ENCODE results near the gene SLC25A45. TPM values are rescaled to one million over a fixed set of nuclear protein-coding genes. Genes with fewer than 3 reads are reported as not detected.

Gene SLC25A45
- total RNA-seq, 1 experiment from 2014 or later = 8.5 TPM

GRCh38 chr11:65356394-65356972 is 26.0 kb downstream of the SLC25A45 start:
- DNase-seq = no peak
- no peaks in the 10 kb centered on the region for H3K9me3 Mint-ChIP-seq (ENCODE audit: unreplicated experiment)
- peaks cover 46% of the 10 kb centered on the region for H3K36me3 Mint-ChIP-seq (ENCODE audit: insufficient read depth, unreplicated experiment)
- TF ChIP-seq, protein P1, sequence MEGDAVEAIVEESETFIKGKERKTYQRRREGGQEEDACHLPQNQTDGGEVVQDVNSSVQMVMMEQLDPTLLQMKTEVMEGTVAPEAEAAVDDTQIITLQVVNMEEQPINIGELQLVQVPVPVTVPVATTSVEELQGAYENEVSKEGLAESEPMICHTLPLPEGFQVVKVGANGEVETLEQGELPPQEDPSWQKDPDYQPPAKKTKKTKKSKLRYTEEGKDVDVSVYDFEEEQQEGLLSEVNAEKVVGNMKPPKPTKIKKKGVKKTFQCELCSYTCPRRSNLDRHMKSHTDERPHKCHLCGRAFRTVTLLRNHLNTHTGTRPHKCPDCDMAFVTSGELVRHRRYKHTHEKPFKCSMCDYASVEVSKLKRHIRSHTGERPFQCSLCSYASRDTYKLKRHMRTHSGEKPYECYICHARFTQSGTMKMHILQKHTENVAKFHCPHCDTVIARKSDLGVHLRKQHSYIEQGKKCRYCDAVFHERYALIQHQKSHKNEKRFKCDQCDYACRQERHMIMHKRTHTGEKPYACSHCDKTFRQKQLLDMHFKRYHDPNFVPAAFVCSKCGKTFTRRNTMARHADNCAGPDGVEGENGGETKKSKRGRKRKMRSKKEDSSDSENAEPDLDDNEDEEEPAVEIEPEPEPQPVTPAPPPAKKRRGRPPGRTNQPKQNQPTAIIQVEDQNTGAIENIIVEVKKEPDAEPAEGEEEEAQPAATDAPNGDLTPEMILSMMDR (IDR thresholded peaks at IDR 0.05; ENCODE audit: insufficient read depth in 1 of 2, low read depth in 1 of 2, low read length in 1 of 2, severe bottlenecking in 1 of 2, unreplicated experiment in 1 of 2) = no peak
- Histone ChIP-seq H3K4me1 (peaks cover 28% of the 10 kb centered on the region), H3K4me3 (ENCODE audit: low read depth, low read length) (no peak overlapping the region), H3K36me3 (ENCODE audit: control insufficient read depth, insufficient read depth, low read length) (peaks cover 1% of the 10 kb centered on the region), H3K27me3 (replicated peaks; ENCODE audit: control insufficient read depth, insufficient read depth, low read length) (no peaks in the 10 kb centered on the region), H3K9me3 (no peaks in the 10 kb centered on the region)
- no TSS peak for BruUV-seq (replicated peaks)
- H3K4me3 Mint-ChIP-seq (ENCODE audit: unreplicated experiment) = peak overlapping the region; percentile 94
- intact Hi-C loops (cut with micrococcal nuclease; ENCODE audit: unreplicated experiment) = no loop called here
- H3K27me3 Mint-ChIP-seq (ENCODE audit: insufficient read depth, unreplicated experiment) = no peaks in the 10 kb centered on the region
- ChIA-PET POLR2A (no interaction called here), CTCF (interaction anchor here (0.5 to 1.5 kb wide), 3 partner anchors 15 to 62 kb away, joined by 4 to 7 read pairs (median 7); partner anchors contain the start of gene DPF2)
- peaks cover 44% of the 10 kb centered on the region for H3K4me1 Mint-ChIP-seq (ENCODE audit: low read depth, unreplicated experiment)
- H3K27ac Mint-ChIP-seq (ENCODE audit: unreplicated experiment) = no peak overlapping the region

GRCh38 chr11:65355776-65356393 is 26.6 kb downstream of the SLC25A45 start:
- TF ChIP-seq, protein P1 (IDR thresholded peaks at IDR 0.05; ENCODE audit: insufficient read depth in 1 of 2, low read depth in 1 of 2, low read length in 1 of 2, severe bottlenecking in 1 of 2, unreplicated experiment in 1 of 2) = no peak
- peak overlapping the region; percentile 70 for H3K27ac Mint-ChIP-seq (ENCODE audit: unreplicated experiment)
- BruUV-seq (replicated peaks) = no TSS peak
- no peaks in the 10 kb centered on the region for H3K27me3 ChIP-seq (replicated peaks; ENCODE audit: control insufficient read depth, insufficient read depth, low read length)
- CTCF ChIA-PET = interaction anchor here (0.5 to 1.5 kb wide), 2 partner anchors 15 to 63 kb away, joined by 7 read pairs; no protein-coding TSS in a partner anchor
- no peak for DNase-seq
- H3K36me3 Mint-ChIP-seq (ENCODE audit: insufficient read depth, unreplicated experiment) = peaks cover 46% of the 10 kb centered on the region
- H3K27me3 Mint-ChIP-seq (ENCODE audit: insufficient read depth, unreplicated experiment) = no peaks in the 10 kb centered on the region
- H3K9me3 Mint-ChIP-seq (ENCODE audit: unreplicated experiment) = no peaks in the 10 kb centered on the region
- H3K4me1 ChIP-seq = peaks cover 28% of the 10 kb centered on the region
- H3K4me3 Mint-ChIP-seq (ENCODE audit: unreplicated experiment) = peak overlapping the region; percentile 94
- peak overlapping the region; percentile 62 for H3K4me3 ChIP-seq (ENCODE audit: low read depth, low read length)
- no peaks in the 10 kb centered on the region for H3K9me3 ChIP-seq
- H3K4me1 Mint-ChIP-seq (ENCODE audit: low read depth, unreplicated experiment) = peaks cover 44% of the 10 kb centered on the region
- H3K36me3 ChIP-seq (ENCODE audit: control insufficient read depth, insufficient read depth, low read length) = peaks cover 1% of the 10 kb centered on the region
- POLR2A ChIA-PET = interaction anchor here (0.6 to 0.8 kb wide), 2 partner anchors 60 to 123 kb away, joined by 3 read pairs; no protein-coding TSS in a partner anchor
- intact Hi-C loops (cut with micrococcal nuclease; ENCODE audit: unreplicated experiment) = no loop called here

DNA sequence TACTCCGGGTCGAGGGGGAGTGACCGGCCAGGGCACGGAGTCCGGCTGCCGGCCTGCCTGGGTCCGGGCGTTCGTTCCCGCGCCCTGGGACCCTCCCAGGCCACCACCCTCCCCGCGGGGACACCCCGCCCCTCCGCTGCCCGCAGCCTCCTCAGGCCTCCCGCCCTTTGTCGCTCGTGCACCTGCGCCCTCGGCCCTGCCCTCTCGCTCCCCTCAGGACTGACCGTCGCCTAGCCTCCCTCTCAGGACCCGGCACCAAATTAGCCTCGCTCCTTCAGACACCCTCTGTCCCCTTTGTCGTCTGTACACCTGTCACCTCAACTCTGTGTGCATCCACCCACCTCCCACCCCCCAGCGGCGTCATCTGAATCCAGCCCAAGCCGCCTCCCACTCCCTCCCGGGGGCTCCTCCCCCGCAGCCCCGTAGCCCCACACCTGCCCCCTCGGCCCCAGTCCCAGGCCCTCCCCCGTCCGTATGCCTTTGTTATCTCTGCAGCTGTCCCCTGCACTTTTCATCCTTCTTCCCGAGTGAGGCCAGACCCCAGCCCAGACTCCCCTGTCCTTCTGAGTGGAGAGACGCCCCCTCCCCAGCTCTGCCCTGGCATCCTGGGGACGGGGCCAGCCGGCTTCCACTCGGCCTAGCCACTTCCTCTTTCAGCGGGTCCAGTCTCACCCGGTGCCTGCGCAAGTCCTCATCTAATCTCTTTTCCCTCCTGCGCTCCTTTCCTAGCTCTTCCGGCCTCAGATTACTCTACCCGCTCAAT is 27.3 kb downstream of the SLC25A45 start:
- TF ChIP-seq, protein P1 (IDR thresholded peaks at IDR 0.05; ENCODE audit: insufficient read depth in 1 of 2, low read depth in 1 of 2, low read length in 1 of 2, severe bottlenecking in 1 of 2, unreplicated experiment in 1 of 2) = no peak
- Mint-ChIP-seq H3K4me1 (ENCODE audit: low read depth, unreplicated experiment) (peaks cover 44% of the 10 kb centered on the region), H3K9me3 (ENCODE audit: unreplicated experiment) (no peaks in the 10 kb centered on the region), H3K27me3 (ENCODE audit: insufficient read depth, unreplicated experiment) (no peaks in the 10 kb centered on the region), H3K36me3 (ENCODE audit: insufficient read depth, unreplicated experiment) (peaks cover 48% of the 10 kb centered on the region), H3K4me3 (ENCODE audit: unreplicated experiment) (peak overlapping the region; percentile 94), H3K27ac (ENCODE audit: unreplicated experiment) (peak overlapping the region; percentile 70)
- intact Hi-C loops (cut with micrococcal nuclease; ENCODE audit: unreplicated experiment) = no loop called here
- BruUV-seq (replicated peaks) = no TSS peak
- Histone ChIP-seq H3K36me3 (ENCODE audit: control insufficient read depth, insufficient read depth, low read length) (peaks cover 1% of the 10 kb centered on the region), H3K27me3 (replicated peaks; ENCODE audit: control insufficient read depth, insufficient read depth, low read length) (no peaks in the 10 kb centered on the region), H3K4me1 (peaks cover 28% of the 10 kb centered on the region), H3K4me3 (ENCODE audit: low read depth, low read length) (peak overlapping the region; percentile 62), H3K9me3 (no peaks in the 10 kb centered on the region)
- ChIA-PET POLR2A (interaction anchor here (0.5 to 0.8 kb wide), 3 partner anchors 61 to 154 kb away, joined by 3 to 8 read pairs (median 3); no protein-coding TSS in a partner anchor), CTCF (interaction anchor here (0.5 to 1.5 kb wide), 2 partner anchors 16 to 80 kb away, joined by 3 to 7 read pairs; no protein-coding TSS in a partner anchor)
- DNase-seq = peak; percentile 74 to 77
